ENCODE measurements around the gene GLE1.

GRCh38 chr9:128577206-128577605, 72.7 kb downstream of the GLE1 start:
- TF ChIP-seq EZH2 (IDR thresholded peaks at IDR 0.05; ENCODE audit: borderline replicate concordance, insufficient read depth, low read depth, low read length, poor library complexity, severe bottlenecking): no peak
- TF ChIP-seq, protein P1, sequence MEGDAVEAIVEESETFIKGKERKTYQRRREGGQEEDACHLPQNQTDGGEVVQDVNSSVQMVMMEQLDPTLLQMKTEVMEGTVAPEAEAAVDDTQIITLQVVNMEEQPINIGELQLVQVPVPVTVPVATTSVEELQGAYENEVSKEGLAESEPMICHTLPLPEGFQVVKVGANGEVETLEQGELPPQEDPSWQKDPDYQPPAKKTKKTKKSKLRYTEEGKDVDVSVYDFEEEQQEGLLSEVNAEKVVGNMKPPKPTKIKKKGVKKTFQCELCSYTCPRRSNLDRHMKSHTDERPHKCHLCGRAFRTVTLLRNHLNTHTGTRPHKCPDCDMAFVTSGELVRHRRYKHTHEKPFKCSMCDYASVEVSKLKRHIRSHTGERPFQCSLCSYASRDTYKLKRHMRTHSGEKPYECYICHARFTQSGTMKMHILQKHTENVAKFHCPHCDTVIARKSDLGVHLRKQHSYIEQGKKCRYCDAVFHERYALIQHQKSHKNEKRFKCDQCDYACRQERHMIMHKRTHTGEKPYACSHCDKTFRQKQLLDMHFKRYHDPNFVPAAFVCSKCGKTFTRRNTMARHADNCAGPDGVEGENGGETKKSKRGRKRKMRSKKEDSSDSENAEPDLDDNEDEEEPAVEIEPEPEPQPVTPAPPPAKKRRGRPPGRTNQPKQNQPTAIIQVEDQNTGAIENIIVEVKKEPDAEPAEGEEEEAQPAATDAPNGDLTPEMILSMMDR (IDR thresholded peaks at IDR 0.05): no peak

Measured in B cell (primary cell).